Measurements from ENCODE around the gene FCHSD1. TPM values are rescaled to one million over a fixed set of nuclear protein-coding genes. Genes with fewer than 3 reads are reported as not detected.

FCHSD1 gene
- polyA plus RNA-seq, 1 of the 3 experiments (the other 2 are of a cell fraction), result 49.2 TPM

GRCh38 chr5:141605523-141606277 lies 45.5 kb downstream of the FCHSD1 start (continued):
- no peak for TF ChIP-seq USF2 (IDR thresholded peaks at IDR 0.05; ENCODE audit: borderline replicate concordance, low read depth, low read length)
- TF ChIP-seq TAF1 (IDR thresholded peaks at IDR 0.05; ENCODE audit: borderline replicate concordance, low read depth, low read length), result no peak
- TF ChIP-seq PBX3 (IDR thresholded peaks at IDR 0.05), result no peak
- TF ChIP-seq CHD2 (IDR thresholded peaks at IDR 0.05; ENCODE audit: low read length, partially characterized antibody), result no peak
- TF ChIP-seq EZH2phosphoT487 (IDR thresholded peaks at IDR 0.05; ENCODE audit: borderline replicate concordance, low read depth), result no peak

GRCh38 chr5:141603923-141604717 lies 47.1 kb downstream of the FCHSD1 start:
- H3K9me2 ChIP-seq, result no peaks in the 10 kb centered on the region
- no peaks in the 10 kb centered on the region; the same call in 1 of the 2 replicates for H4K20me1 ChIP-seq (ENCODE audit: insufficient read depth)
- no peak overlapping the region for H3K4me3 ChIP-seq (ENCODE audit: low read depth in 2 of 2, low read length in 1 of 2)
- no peak overlapping the region for H2AFZ ChIP-seq (ENCODE audit: low read depth)
- ChIA-PET CTCF (interaction anchor here (3.9 to 4.8 kb wide), 2 partner anchors 11 to 14 kb away, joined by 34 to 47 read pairs; partner anchors contain the start of gene DIAPH1), POLR2A (no interaction called here)
- peak overlapping the region; percentile 15; the same call in 1 of the 2 replicates for H3K9ac ChIP-seq
- H3K4me2 ChIP-seq, result 0 out of 2 replicates have a peak overlapping the region, but pooled peaks have one; percentile 5
- H3K36me3 ChIP-seq (replicated peaks in 1 of 2; ENCODE audit: control insufficient read depth in 1 of 2, insufficient read depth in 2 of 2, low read length in 1 of 2), result no peaks in the 10 kb centered on the region
- TF ChIP-seq ZBTB33 (IDR thresholded peaks at IDR 0.05; ENCODE audit: borderline replicate concordance, low read depth) (no peak), GABPA (IDR thresholded peaks at IDR 0.05; ENCODE audit: low read depth) (no peak), FOXJ3 (CRISPR knock-in tag; IDR thresholded peaks at IDR 0.05) (no peak), MAX (IDR thresholded peaks at IDR 0.05; ENCODE audit: low read depth) (no peak), JUND (IDR thresholded peaks at IDR 0.05) (0 out of 2 replicates have a peak, but pooled peaks have one; percentile 12)
- peaks cover 7% of the 10 kb centered on the region for H3F3A ChIP-seq (replicated peaks; ENCODE audit: insufficient read depth)
- no peaks in the 10 kb centered on the region for H3K27me3 ChIP-seq (ENCODE audit: insufficient read depth)
- peaks cover 0 to 8% of the 10 kb centered on the region in 2 experiments; a peak in 2 of 4 replicates for H3K4me1 ChIP-seq (ENCODE audit: control insufficient read depth in 1 of 2, insufficient read depth in 2 of 2, low read depth in 1 of 2, low read length in 1 of 2)
- H3K79me2 ChIP-seq (ENCODE audit: insufficient read depth), result peaks cover 95% of the 10 kb centered on the region
- WGBS (ENCODE audit: low lambda C conversion rate), result 78% methylated on average over 6 of the region's 6 CpGs
- H3K27ac ChIP-seq (ENCODE audit: low read depth in 2 of 2, low read length in 1 of 2), result peak overlapping the region in 1 of 2 experiments; percentile 69; a peak in 2 of 4 replicates
- H3K9me3 ChIP-seq, result no peaks in the 10 kb centered on the region
- no peak for DNase-seq
